ENCODE results near the gene ZMYM2.

- TF ChIP-seq, protein P1, sequence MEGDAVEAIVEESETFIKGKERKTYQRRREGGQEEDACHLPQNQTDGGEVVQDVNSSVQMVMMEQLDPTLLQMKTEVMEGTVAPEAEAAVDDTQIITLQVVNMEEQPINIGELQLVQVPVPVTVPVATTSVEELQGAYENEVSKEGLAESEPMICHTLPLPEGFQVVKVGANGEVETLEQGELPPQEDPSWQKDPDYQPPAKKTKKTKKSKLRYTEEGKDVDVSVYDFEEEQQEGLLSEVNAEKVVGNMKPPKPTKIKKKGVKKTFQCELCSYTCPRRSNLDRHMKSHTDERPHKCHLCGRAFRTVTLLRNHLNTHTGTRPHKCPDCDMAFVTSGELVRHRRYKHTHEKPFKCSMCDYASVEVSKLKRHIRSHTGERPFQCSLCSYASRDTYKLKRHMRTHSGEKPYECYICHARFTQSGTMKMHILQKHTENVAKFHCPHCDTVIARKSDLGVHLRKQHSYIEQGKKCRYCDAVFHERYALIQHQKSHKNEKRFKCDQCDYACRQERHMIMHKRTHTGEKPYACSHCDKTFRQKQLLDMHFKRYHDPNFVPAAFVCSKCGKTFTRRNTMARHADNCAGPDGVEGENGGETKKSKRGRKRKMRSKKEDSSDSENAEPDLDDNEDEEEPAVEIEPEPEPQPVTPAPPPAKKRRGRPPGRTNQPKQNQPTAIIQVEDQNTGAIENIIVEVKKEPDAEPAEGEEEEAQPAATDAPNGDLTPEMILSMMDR (IDR thresholded peaks at IDR 0.05; ENCODE audit: borderline replicate concordance, extremely low read depth, low read length, poor library complexity, severe bottlenecking), result peak; percentile 47
- no peak for TF ChIP-seq EZH2 (IDR thresholded peaks at IDR 0.05; ENCODE audit: borderline replicate concordance, low read depth, low read length, severe bottlenecking)
These were observed 170.0 kb downstream of the ZMYM2 start for GRCh38 chr13:20128459-20128931.
